Breast epithelium (tissue), 3 donors: ENCODE measurements around the gene ANKS1A.

Experiments used
- CTCF ChIP-seq, 3 donors: fragments of 450-650 bp; IDR thresholded peaks; one replicate each; pipeline ENCODE4 v1.5.1; 2016 to 2017; ENCODE audit warnings: antibody characterized with exemption in 3 of 3, mild to moderate bottlenecking in 3 of 3, moderate library complexity in 3 of 3
- POLR2A ChIP-seq: fragments of 450-650 bp; IDR thresholded peaks from one replicate; pipeline ENCODE4 v1.6.1; 2016; ENCODE audit warnings: antibody characterized with exemption, mild to moderate bottlenecking, moderate library complexity

- TF ChIP-seq CTCF (IDR thresholded peaks at IDR 0.05) (no peak), POLR2A (no peak)
Measured at GRCh38 chr6:34976239-34976638, 87.2 kb downstream of the ANKS1A start.
